ENCODE data around the gene L3MBTL4. TPM values are rescaled to one million over a fixed set of nuclear protein-coding genes. Genes with fewer than 3 reads are reported as not detected.
A peak's percentile ranks its signal among the peaks of the same experiment; 100 is the strongest.

The L3MBTL4 gene
- total RNA-seq, 1 donor from 2014 or later = 16.2 TPM

DNA sequence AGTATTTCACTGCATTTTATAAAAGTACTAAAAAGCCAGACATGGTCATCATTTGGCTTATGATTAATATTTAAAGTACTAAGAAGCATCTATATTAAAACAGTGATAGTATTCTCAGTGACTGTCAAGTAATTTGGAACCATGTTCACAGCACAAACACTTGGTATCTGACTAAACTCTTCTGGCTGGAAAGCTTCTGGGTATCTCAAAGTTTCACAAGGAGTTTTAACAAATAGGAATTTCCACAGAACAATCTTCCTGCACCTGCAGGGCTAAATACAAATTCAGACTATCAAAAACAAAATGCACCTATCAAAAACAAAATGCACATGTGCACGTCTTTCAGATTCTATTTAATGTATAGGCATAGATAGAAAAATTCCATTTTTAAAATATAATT, 158.8 kb downstream of the L3MBTL4 start:
- ATAC-seq = no peak
- intact Hi-C loops (cut with DNase I) = no loop called here
- no peak for TF ChIP-seq CTCF (IDR thresholded peaks at IDR 0.05)

DNA sequence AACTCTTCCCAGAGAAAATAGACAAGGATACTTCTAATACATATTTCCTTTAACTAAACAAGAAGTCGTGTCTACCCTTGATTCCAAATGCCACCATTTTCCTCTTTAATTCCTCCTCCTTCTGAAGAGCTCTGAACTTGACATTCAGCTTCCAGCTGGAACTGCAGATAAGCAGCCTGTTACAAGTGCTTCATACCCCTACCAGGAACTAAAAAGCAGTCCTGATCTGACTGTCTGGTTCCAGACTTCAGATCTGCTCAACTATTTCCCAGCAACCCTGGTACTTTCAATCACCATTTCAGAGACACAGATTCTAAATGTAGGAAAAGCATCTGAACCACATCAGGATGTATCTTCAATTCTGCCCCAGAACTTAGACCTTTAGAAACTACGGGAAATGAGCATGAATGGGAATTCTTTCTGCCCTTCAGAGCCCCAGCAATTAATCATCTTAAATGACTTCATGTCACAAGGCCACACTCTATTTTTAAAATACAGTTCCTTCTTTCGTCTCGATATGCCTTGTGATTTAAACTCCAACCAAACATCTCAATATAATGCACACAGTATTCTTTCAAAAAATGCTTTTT, 159.5 kb downstream of the L3MBTL4 start:
- Histone ChIP-seq H3K4me3 (no peak overlapping the region), H3K27ac (no peak overlapping the region), H3K36me3 (no peaks in the 10 kb centered on the region), H3K9me3 (no peaks in the 10 kb centered on the region), H3K27me3 (no peaks in the 10 kb centered on the region), H3K4me1 (peaks cover 17% of the 10 kb centered on the region)
- ATAC-seq = peak; percentile 47
- no peak for DNase-seq
- intact Hi-C loops (cut with DNase I) = no loop called here
- no peak for TF ChIP-seq CTCF (IDR thresholded peaks at IDR 0.05)

More for the DNA sequence above, 158.8 kb downstream of the L3MBTL4 start:
- H3K4me3 ChIP-seq = no peak overlapping the region
- no peak overlapping the region for H3K27ac ChIP-seq
- H3K27me3 ChIP-seq = no peaks in the 10 kb centered on the region
- no peaks in the 10 kb centered on the region for H3K36me3 ChIP-seq
- DNase-seq = no peak
- H3K4me1 ChIP-seq = peaks cover 17% of the 10 kb centered on the region
- no peaks in the 10 kb centered on the region for H3K9me3 ChIP-seq

DNA sequence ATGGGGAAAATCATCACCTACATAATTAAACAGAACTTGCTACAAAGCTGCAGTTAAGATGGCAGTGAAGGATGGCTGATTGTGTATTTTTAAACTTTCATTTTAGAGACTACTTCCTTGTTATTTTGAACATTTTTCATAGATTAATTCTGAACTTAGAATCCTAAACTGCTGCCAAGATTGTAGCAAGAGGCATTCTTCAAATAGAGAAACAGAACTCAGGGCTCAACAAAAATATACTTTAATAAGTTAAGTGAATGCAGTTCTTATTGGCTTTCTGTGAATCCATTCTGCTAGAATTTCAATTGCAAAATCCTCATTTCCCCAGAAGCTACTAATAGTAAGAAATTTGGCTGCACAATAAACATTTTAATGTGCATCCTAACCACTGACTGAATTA, 160.3 kb downstream of the L3MBTL4 start:
- H3K9me3 ChIP-seq = no peaks in the 10 kb centered on the region
- no peak for TF ChIP-seq CTCF (IDR thresholded peaks at IDR 0.05)
- ATAC-seq = no peak
- H3K27ac ChIP-seq = peak overlapping the region; percentile 26
- no peak overlapping the region for H3K4me3 ChIP-seq
- H3K4me1 ChIP-seq = peaks cover 17% of the 10 kb centered on the region
- intact Hi-C loops (cut with DNase I) = no loop called here
- H3K36me3 ChIP-seq = no peaks in the 10 kb centered on the region
- DNase-seq = no peak
- no peaks in the 10 kb centered on the region for H3K27me3 ChIP-seq

- peaks cover 16% of the 10 kb centered on the region for H3K4me1 ChIP-seq
- H3K9me3 ChIP-seq = no peaks in the 10 kb centered on the region
- H3K27ac ChIP-seq = no peak overlapping the region
- H3K4me3 ChIP-seq = no peak overlapping the region
- TF ChIP-seq CTCF (IDR thresholded peaks at IDR 0.05) = no peak
- H3K27me3 ChIP-seq = no peaks in the 10 kb centered on the region
- no peaks in the 10 kb centered on the region for H3K36me3 ChIP-seq
- DNase-seq = no peak
- intact Hi-C loops (cut with DNase I) = no loop called here
- ATAC-seq = no peak
These were observed 163.6 kb downstream of the L3MBTL4 start for GRCh38 chr18:6251084-6251483.

- Histone ChIP-seq H3K27me3 (no peaks in the 10 kb centered on the region), H3K36me3 (no peaks in the 10 kb centered on the region), H3K4me3 (no peak overlapping the region), H3K4me1 (peaks cover 4% of the 10 kb centered on the region), H3K27ac (no peak overlapping the region), H3K9me3 (no peaks in the 10 kb centered on the region)
- no peak for TF ChIP-seq CTCF (IDR thresholded peaks at IDR 0.05)
- no peak for DNase-seq
- intact Hi-C loops (cut with DNase I) = no loop called here
- ATAC-seq = no peak
These were observed 164.9 kb downstream of the L3MBTL4 start for GRCh38 chr18:6249788-6250187.

DNA sequence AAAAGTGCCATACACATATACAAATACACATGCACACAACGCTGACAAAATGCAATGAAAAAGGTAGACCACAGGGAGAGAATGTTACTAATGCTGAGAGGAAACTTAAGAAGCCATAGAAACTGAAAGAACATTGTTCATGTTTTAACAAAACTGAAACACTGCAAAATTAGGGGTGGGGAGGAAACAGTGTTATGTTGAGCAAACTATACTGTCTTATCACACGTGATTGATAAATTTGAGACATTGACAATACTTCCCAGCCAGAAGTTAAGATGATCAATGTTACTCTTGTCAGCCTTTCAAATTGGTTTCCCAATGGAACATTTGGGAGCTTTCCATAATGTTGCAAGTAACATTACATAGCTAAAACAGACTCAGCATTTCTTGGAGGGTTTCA, 165.5 kb downstream of the L3MBTL4 start:
- DNase-seq = no peak
- TF ChIP-seq CTCF (IDR thresholded peaks at IDR 0.05) = no peak

More for the DNA sequence above, 165.5 kb downstream of the L3MBTL4 start:
- H3K4me1 ChIP-seq = peaks cover 2% of the 10 kb centered on the region
- H3K4me3 ChIP-seq = no peak overlapping the region
- no peaks in the 10 kb centered on the region for H3K27me3 ChIP-seq
- no peak for ATAC-seq
- H3K9me3 ChIP-seq = no peaks in the 10 kb centered on the region
- no peak overlapping the region for H3K27ac ChIP-seq
- no peaks in the 10 kb centered on the region for H3K36me3 ChIP-seq
- intact Hi-C loops (cut with DNase I) = no loop called here
